Gastroesophageal sphincter (tissue), 4 donors: Measurements from ENCODE around the gene ZNF792. TPM values are rescaled to one million over a fixed set of nuclear protein-coding genes. Genes with fewer than 3 reads are reported as not detected.
"Not testable (repeated sequence)": the region's sequence is repeated elsewhere in the genome, so short reads cannot be mapped to it uniquely, and the experiment has no call there.

ENCODE experiments used
- ATAC-seq: fragments of 150-250 bp; one replicate; pipeline ENCODE4 v1.9.1; 2016; ENCODE audit warnings: mild to moderate bottlenecking, moderate library complexity
- H3K27ac ChIP-seq, 4 donors: fragments of 200-600 bp; sonication (generic) in 3 of 4; 1 replicate in 3 of 4; 2 replicates in 1 of 4; pipeline ENCODE4 v1.5.1; 2016 to 2019
- H3K27me3 ChIP-seq: fragments of 200-600 bp; sonication (generic); one replicate; pipeline ENCODE4 v1.5.1; 2019
- H3K36me3 ChIP-seq, 2 donors: fragments of 200-600 bp; sonication (generic); one replicate each; pipeline ENCODE4 v1.5.1; 2019; ENCODE audit warnings: control low read depth in 1 of 2
- H3K4me1 ChIP-seq, 3 donors: fragments of 200-600 bp; sonication (generic); 1 replicate in 2 of 3; 2 replicates in 1 of 3; pipeline ENCODE4 v1.5.1; 2016 to 2019; ENCODE audit warnings: control low read depth in 2 of 3
- H3K4me3 ChIP-seq, 2 donors: fragments of 200-600 bp; sonication (generic); one replicate each; pipeline ENCODE4 v1.5.1; 2019; ENCODE audit warnings: mild to moderate bottlenecking in 1 of 2, moderate library complexity in 1 of 2
- H3K9me3 ChIP-seq, 3 donors: fragments of 200-600 bp; sonication (generic); one replicate each; pipeline ENCODE4 v1.5.1; 2017 to 2019; ENCODE audit warnings: control low read depth in 2 of 3
- EP300 ChIP-seq: sonication (generic); formaldehyde crosslinking; IDR thresholded peaks from one replicate; pipeline ENCODE4 v1.6.1; 2017; ENCODE audit warnings: antibody characterized with exemption, mild to moderate bottlenecking
- POLR2A ChIP-seq, 2 donors: fragments of 450-650 bp; IDR thresholded peaks; one replicate each; pipeline ENCODE4 v1.6.1; 2017; ENCODE audit warnings: antibody characterized with exemption in 2 of 2, mild to moderate bottlenecking in 2 of 2, moderate library complexity in 1 of 2
- POLR2AphosphoS5 ChIP-seq: sonication (generic); formaldehyde crosslinking; IDR thresholded peaks from one replicate; pipeline ENCODE4 v1.6.1; 2017; ENCODE audit warnings: antibody characterized with exemption
- WGBS, 2 donors: methylation state at CpG; one replicate each; pipeline ENCODE4 v1.1.5; 2018; ENCODE audit warnings: low coverage in 1 of 2; 5-methylcytosine and 5-hydroxymethylcytosine counted together
- total RNA-seq, 4 donors: library from RNA; depleted of rRNA; stranded (reverse); fragments of >200 nt; gene quantifications; one replicate each; pipeline ENCODE4 v1.1.0, GENCODE V29; 2016
- TF ChIP-seq, protein P1 (sequence below), 4 experiments: fragments of 200-600 bp in 2 of 4; fragments of 450-650 bp in 2 of 4; sonication (generic) in 1 of 4; IDR thresholded peaks; one replicate each; pipeline ENCODE4 v1.5.1; 2017 to 2019; ENCODE audit warnings: antibody characterized with exemption in 4 of 4, mild to moderate bottlenecking in 2 of 4, moderate library complexity in 2 of 4

The ZNF792 gene
- total RNA-seq, 4 donors from 2014 or later: 6.5 to 10.2 (median 7.3) TPM

DNA sequence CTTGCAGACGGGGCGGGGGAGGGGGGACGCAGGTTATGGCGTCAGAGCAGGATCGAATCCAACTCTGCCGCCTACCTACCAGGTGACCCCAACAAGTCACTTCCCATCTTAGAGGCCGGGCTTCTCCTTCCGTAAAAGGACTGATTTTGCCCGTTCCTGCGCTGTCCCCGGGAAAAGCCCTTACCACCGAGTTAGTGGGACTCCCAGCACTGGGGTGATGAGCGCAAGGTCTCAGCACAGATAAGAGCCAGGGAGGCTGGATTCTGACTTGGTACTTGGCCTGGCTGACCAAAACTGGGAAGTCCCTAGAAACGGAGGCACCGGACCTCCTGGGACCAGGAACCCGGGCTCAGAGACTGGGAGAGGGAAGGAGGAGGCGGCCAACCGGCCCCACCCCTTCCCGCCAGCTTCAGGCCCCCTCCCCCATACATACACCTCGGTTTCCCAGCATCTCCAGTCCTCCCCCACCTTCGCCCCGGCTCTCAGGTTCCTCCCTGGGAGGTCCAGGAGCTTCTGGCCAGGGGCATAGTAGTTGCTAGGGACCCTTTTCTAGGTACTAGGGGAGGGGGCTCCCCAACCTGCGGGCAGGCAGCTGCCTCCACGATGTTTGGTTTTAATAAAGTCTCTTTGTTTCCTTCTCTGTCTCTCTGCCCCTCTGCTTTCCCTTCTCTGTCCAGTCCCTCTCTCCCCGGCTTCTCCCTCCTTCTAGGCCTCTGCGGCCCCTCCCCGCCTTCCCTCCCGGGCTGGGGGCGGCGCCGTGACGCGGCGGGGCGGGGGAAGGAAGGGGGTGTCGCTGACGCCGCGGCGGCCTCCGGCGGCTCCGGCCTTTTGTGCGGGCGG is 35.7 kb upstream of the ZNF792 start, which contains the start of gene GRAMD1A:
Gene GRAMD1A (plus strand): TSS at position 826 of the 840 bp plus-strand sequence. CDS start 156 bp downstream, outside the sequence.
- H3K36me3 ChIP-seq: peaks cover 0 to 9% of the 10 kb centered on the region in 2 donors

DNA sequence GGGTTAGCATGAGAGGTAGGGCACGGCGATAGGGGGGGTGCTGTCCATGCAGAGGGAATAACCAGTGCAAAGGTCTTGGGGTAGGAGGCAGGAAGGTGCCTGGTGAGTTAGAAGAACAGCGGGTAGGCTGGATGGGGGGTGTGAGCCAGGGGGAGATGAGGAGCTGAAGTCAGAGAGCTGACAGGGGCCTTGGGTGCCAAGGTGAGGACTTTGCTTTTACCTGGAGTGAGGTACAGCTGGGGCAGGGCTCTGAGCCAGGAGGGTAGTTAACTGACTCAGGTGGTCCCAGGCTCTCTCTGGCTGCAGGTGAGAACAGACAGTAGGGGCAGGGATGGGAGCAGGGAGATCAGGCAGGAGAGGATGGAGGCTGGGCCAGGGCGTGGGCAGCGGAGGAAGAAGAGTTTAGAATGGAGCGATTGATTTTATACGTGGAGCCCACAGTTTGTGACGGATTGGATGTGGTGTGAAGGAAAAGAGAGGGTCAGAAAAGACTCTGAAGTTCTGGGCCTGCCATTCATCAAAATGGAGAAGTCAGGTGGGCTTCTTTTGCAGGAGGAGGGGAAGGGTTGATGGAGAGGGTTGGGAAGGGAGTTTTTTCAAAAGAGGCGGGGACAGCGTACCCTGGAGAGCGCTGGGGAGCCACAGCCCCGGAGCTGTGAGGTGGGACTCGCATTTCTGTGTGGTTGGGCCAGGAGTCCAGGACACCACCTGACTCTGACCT is 34.9 kb upstream of the ZNF792 start:
- H3K36me3 ChIP-seq: peaks cover 0 to 9% of the 10 kb centered on the region in 2 donors
- no peaks in the 10 kb centered on the region for H3K27me3 ChIP-seq
- peak overlapping the region; percentile 95 to 99 (median 98) for H3K27ac ChIP-seq
- H3K4me1 ChIP-seq: peaks cover 0 to 75% (median 29%) of the 10 kb centered on the region in 3 donors
- ATAC-seq: no peak
- 36 to 37% methylated on average over 3 to 13 of the region's 13 CpGs for WGBS, 2 donors
- H3K4me3 ChIP-seq: peak overlapping the region; percentile 89 to 94
- no peaks in the 10 kb centered on the region for H3K9me3 ChIP-seq
- TF ChIP-seq POLR2A (IDR thresholded peaks at IDR 0.05) (no peak), POLR2AphosphoS5 (no peak), EP300 (no peak)
- TF ChIP-seq, protein P1, sequence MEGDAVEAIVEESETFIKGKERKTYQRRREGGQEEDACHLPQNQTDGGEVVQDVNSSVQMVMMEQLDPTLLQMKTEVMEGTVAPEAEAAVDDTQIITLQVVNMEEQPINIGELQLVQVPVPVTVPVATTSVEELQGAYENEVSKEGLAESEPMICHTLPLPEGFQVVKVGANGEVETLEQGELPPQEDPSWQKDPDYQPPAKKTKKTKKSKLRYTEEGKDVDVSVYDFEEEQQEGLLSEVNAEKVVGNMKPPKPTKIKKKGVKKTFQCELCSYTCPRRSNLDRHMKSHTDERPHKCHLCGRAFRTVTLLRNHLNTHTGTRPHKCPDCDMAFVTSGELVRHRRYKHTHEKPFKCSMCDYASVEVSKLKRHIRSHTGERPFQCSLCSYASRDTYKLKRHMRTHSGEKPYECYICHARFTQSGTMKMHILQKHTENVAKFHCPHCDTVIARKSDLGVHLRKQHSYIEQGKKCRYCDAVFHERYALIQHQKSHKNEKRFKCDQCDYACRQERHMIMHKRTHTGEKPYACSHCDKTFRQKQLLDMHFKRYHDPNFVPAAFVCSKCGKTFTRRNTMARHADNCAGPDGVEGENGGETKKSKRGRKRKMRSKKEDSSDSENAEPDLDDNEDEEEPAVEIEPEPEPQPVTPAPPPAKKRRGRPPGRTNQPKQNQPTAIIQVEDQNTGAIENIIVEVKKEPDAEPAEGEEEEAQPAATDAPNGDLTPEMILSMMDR (IDR thresholded peaks at IDR 0.05): no peak

More for the DNA sequence above, 35.7 kb upstream of the ZNF792 start, which contains the start of gene GRAMD1A:
- no peaks in the 10 kb centered on the region for H3K27me3 ChIP-seq
- H3K4me1 ChIP-seq: peaks cover 0 to 75% (median 29%) of the 10 kb centered on the region in 3 donors
- no peak for TF ChIP-seq EP300
- TF ChIP-seq POLR2A (IDR thresholded peaks at IDR 0.05): peak; percentile 17 to 79
- TF ChIP-seq POLR2AphosphoS5: peak; percentile 91
- peak within 1 kb of the TSS; percentile 95 to 99 (median 98) for H3K27ac ChIP-seq
- peak within 1 kb of the TSS; percentile 89 to 94 for H3K4me3 ChIP-seq
- no peaks in the 10 kb centered on the region for H3K9me3 ChIP-seq
- ATAC-seq: peak; percentile 93
- 0% methylated on average over 3 of the region's 45 CpGs for WGBS, 2 donors

DNA sequence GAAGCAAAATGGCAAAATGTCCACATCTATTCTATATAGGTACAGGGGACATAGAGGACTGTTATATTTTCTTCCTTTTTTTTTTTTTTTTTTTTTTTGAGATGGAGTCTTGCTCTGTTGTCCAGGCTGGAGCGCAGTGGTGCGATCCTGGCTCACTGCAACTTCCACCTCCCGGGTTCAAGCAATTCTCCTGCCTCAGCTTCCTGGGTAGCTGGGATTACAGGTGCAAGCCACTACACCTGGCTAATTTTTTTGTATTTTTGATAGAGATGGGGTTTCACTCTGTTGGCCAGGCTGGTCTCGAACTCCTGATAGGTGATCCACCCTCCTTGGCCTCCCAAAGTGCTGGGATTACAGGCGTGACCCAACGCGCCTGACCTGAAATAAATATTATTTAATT is 34.2 kb upstream of the ZNF792 start:
- H3K4me1 ChIP-seq: peaks cover 0 to 68% (median 25%) of the 10 kb centered on the region in 3 donors
- H3K4me3 ChIP-seq, H3K36me3 ChIP-seq, ATAC-seq, H3K9me3 ChIP-seq, H3K27me3 ChIP-seq: not testable (repeated sequence)
- WGBS, 2 donors: 100% methylated on average over 4 of the region's 7 CpGs; no CpG with 5 or more reads in 1 of the 2 donors
- peak overlapping the region in 2 of 4 donors; percentile 99 for H3K27ac ChIP-seq

DNA sequence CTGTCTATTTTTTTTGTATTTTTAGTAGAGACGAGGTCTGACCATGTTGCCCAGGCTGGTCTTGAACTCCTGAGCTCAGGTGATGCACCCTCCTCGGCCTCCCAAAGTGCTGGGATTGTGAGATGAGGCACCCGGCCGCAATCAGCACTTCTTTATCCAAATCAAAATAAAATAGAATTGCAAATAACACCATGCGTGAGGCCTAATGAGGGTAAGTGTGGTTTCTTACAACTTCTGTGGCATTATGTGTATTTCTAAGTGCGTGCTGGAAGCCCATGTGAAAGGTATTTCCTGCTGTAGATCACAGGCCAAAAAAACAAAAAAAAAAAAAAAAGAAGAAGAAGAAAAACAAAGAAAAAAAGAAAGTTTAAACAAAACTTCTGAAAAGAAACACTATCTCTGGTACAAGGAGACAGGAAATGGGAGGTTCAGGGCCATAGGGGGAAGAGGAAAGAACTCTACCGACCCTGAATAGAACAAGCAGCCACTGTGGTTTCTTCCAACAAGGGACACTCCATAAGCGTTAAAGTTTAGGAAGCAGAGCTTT is 33.1 kb upstream of the ZNF792 start:
- no peaks in the 10 kb centered on the region for H3K9me3 ChIP-seq
- peak overlapping the region in 3 of 4 donors; percentile 34 to 53 (median 37) for H3K27ac ChIP-seq
- WGBS, 2 donors: 48 to 68% methylated on average over 7 of the region's 8 CpGs
- H3K4me3 ChIP-seq: no peak overlapping the region
- H3K27me3 ChIP-seq: no peaks in the 10 kb centered on the region
- peaks cover 0 to 3% of the 10 kb centered on the region in 2 donors for H3K36me3 ChIP-seq
- TF ChIP-seq, protein P1 (IDR thresholded peaks at IDR 0.05): no peak
- TF ChIP-seq EP300: no peak
- no peak for TF ChIP-seq POLR2A (IDR thresholded peaks at IDR 0.05)
- no peak for TF ChIP-seq POLR2AphosphoS5
- no peak for ATAC-seq
- H3K4me1 ChIP-seq: peaks cover 0 to 57% (median 17%) of the 10 kb centered on the region in 3 donors

DNA sequence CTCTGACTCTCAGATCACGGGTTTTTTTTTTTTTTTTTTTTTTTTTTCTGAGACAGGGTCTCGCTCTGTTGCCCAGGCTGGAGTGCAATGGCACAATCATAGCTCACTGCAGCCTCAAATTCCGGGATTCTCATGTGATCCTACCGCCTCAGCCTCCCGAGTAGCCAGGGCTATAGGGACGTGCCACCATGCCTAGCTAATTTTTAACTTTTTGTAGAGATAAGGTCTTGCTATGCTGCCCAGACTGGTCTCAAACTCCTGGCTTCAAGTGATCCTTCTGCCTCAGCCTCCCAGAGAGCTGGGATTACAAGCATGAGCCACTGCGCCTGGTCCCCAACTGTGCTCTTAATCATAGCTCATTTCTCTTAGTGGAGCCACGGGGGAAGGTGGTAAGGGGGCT is 31.5 kb upstream of the ZNF792 start:
- H3K4me1 ChIP-seq: peaks cover 0 to 43% (median 7%) of the 10 kb centered on the region in 3 donors
- no peak for ATAC-seq
- WGBS, 2 donors: 100% methylated on average over 2 of the region's 8 CpGs; no CpG with 5 or more reads in 1 of the 2 donors
- H3K27ac ChIP-seq: peak overlapping the region in 2 of 4 donors; percentile 51 to 52
- no peak overlapping the region for H3K4me3 ChIP-seq
- no peak for TF ChIP-seq POLR2A (IDR thresholded peaks at IDR 0.05)
- TF ChIP-seq, protein P1 (IDR thresholded peaks at IDR 0.05): no peak
- TF ChIP-seq EP300: no peak
- TF ChIP-seq POLR2AphosphoS5: no peak
- H3K9me3 ChIP-seq: no peaks in the 10 kb centered on the region
- no peaks in the 10 kb centered on the region for H3K27me3 ChIP-seq
- no peaks in the 10 kb centered on the region for H3K36me3 ChIP-seq
